Karpas-422 (cell line): ENCODE measurements around the gene GRIP1. TPM values are rescaled to one million over a fixed set of nuclear protein-coding genes. Genes with fewer than 3 reads are reported as not detected.

Experiments
- DNase-seq: peaks from one replicate; pipeline ENCODE4 v3.0.0-alpha.2; 2015
- H2AFZ ChIP-seq: fragments of 200-600 bp; sonication (generic); 2 replicates; pipeline ENCODE4 v1.6.1; 2014; ENCODE audit warnings: antibody characterized with exemption, low read length, mixed read lengths
- H3K27ac ChIP-seq: fragments of 200-600 bp; sonication (generic); 2 replicates; pipeline ENCODE4 v1.5.1; 2014; ENCODE audit warnings: mild to moderate bottlenecking, low read length, moderate library complexity
- H3K27me3 ChIP-seq: fragments of 200-600 bp; sonication (generic); 2 replicates; pipeline ENCODE4 v1.6.1; 2014; ENCODE audit warnings: low read length, mixed read lengths
- H3K36me3 ChIP-seq: fragments of 200-600 bp; sonication (generic); 2 replicates; pipeline ENCODE4 v1.6.1; 2014; ENCODE audit warnings: low read length, mixed read lengths; ENCODE audit not compliant: insufficient read depth
- H3K4me1 ChIP-seq: fragments of 200-600 bp; sonication (generic); 2 replicates; pipeline ENCODE4 v1.6.1; 2014; ENCODE audit warnings: mild to moderate bottlenecking, low read length, mixed read lengths
- H3K4me2 ChIP-seq: fragments of 200-600 bp; sonication (generic); 2 replicates; pipeline ENCODE4 v1.6.1; 2014; ENCODE audit warnings: low read length, low read depth, mild to moderate bottlenecking; ENCODE audit not compliant: poor library complexity, severe bottlenecking
- H3K4me3 ChIP-seq: fragments of 200-600 bp; sonication (generic); 2 replicates; pipeline ENCODE4 v1.5.1; 2014; ENCODE audit warnings: mild to moderate bottlenecking, antibody characterized with exemption, low read length, mixed read lengths
- H3K79me2 ChIP-seq: fragments of 200-600 bp; sonication (generic); 2 replicates; pipeline ENCODE4 v1.6.1; 2014; ENCODE audit warnings: mild to moderate bottlenecking, low read length, mixed read lengths
- H3K9ac ChIP-seq: fragments of 200-600 bp; sonication (generic); 2 replicates; pipeline ENCODE4 v1.6.0; 2014; ENCODE audit warnings: low read length
- H3K9me2 ChIP-seq: fragments of 200-600 bp; sonication (generic), shearing (Covaris generic); replicated peaks from 2 replicates; pipeline ENCODE4 v1.6.0; 2014; ENCODE audit warnings: mild to moderate bottlenecking, low read length, moderate library complexity; ENCODE audit not compliant: insufficient read depth
- H3K9me3 ChIP-seq: fragments of 300-700, 200-600 bp; sonication (generic); 2 replicates; pipeline ENCODE4 v1.6.1; 2014; ENCODE audit warnings: low read length, mixed read lengths
- H4K20me1 ChIP-seq: fragments of 200-600 bp; sonication (generic); 2 replicates; pipeline ENCODE4 v1.6.1; 2014; ENCODE audit warnings: mild to moderate bottlenecking, antibody characterized with exemption, low read length, low read depth; ENCODE audit not compliant: insufficient read depth
- total RNA-seq: library from RNA; depleted of rRNA; stranded (reverse); fragments of >200 nt; shearing (Covaris generic); gene quantifications from 2 replicates; pipeline ENCODE4 v1.2.3, GENCODE V29; 2014; ENCODE audit warnings: low replicate concordance

Gene GRIP1
- total RNA-seq, 1 experiment from 2014 or later: 4.5 TPM

DNA sequence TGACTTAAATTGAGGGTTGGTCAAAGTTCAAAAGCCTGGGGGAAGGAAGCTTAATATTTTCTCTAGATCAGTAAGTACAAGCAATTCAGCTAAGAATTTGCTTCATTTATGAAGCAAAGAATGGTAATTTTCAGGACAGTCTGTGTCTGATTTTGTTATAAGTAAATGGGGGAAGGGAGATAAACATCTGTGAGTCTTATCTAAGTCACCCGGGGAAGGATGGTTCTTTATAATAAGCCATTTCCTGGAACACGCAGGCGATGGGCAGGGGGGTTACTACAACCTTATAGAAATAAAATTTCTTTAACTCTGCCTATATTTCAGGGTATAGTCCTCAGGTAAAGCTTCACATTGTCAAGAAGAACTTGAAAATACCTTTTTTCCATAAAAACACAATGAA, 333.7 kb downstream of the GRIP1 start:
- peaks cover 2% of the 10 kb centered on the region for H3K4me1 ChIP-seq
- DNase-seq: no peak
- H3K79me2 ChIP-seq: no peaks in the 10 kb centered on the region
- no peak overlapping the region for H3K27ac ChIP-seq
- peaks cover under 1% of the 10 kb centered on the region; the same call in 1 of the 2 replicates for H3K36me3 ChIP-seq
- H3K27me3 ChIP-seq: no peaks in the 10 kb centered on the region
- H3K4me2 ChIP-seq: no peak overlapping the region
- no peaks in the 10 kb centered on the region for H3K9me2 ChIP-seq
- H4K20me1 ChIP-seq: no peaks in the 10 kb centered on the region
- H3K4me3 ChIP-seq: no peak overlapping the region
- no peak overlapping the region for H3K9ac ChIP-seq
- no peak overlapping the region for H2AFZ ChIP-seq
- no peaks in the 10 kb centered on the region for H3K9me3 ChIP-seq

GRCh38 chr12:66341126-66341525, 337.8 kb downstream of the GRIP1 start:
- Histone ChIP-seq H3K79me2 (no peaks in the 10 kb centered on the region), H3K36me3 (peaks cover 2% of the 10 kb centered on the region; the same call in 1 of the 2 replicates), H3K9me2 (no peaks in the 10 kb centered on the region), H3K9ac (no peak overlapping the region), H3K9me3 (no peaks in the 10 kb centered on the region), H4K20me1 (no peaks in the 10 kb centered on the region), H3K4me2 (no peak overlapping the region), H3K27ac (no peak overlapping the region), H3K4me1 (peaks cover 5% of the 10 kb centered on the region), H3K27me3 (no peaks in the 10 kb centered on the region), H3K4me3 (no peak overlapping the region), H2AFZ (no peak overlapping the region)
- DNase-seq: no peak

DNA sequence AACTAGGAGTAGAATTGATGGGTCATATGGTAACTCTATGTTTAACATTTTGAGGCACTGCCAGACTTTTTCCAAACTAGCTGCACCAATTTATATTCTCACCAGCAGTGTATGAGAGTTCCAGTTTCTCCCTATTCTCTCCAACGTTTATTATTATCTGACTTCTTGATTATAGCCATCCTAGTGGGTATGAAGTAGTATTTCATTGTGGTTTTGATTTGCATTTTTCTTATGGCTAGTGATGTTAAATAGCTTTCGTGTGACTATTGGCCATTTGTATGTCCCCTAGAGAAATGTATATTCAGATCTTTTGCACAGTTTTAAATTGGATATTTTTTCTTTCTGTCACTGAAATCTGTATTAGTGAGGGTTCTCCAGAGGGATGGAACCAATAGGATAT, 338.7 kb downstream of the GRIP1 start:
- DNase-seq: no peak
- Histone ChIP-seq H3K27me3 (no peaks in the 10 kb centered on the region), H3K4me2 (no peak overlapping the region), H2AFZ (no peak overlapping the region), H3K4me1 (peaks cover 5% of the 10 kb centered on the region), H4K20me1 (no peaks in the 10 kb centered on the region), H3K9me2 (no peaks in the 10 kb centered on the region), H3K9ac (no peak overlapping the region), H3K4me3 (no peak overlapping the region), H3K9me3 (no peaks in the 10 kb centered on the region), H3K36me3 (peaks cover 2% of the 10 kb centered on the region; the same call in 1 of the 2 replicates), H3K27ac (no peak overlapping the region), H3K79me2 (no peaks in the 10 kb centered on the region)

GRCh38 chr12:66337381-66338010, 341.4 kb downstream of the GRIP1 start:
- no peak overlapping the region for H3K9ac ChIP-seq
- H3K4me2 ChIP-seq: no peak overlapping the region
- no peaks in the 10 kb centered on the region for H3K9me2 ChIP-seq
- H2AFZ ChIP-seq: no peak overlapping the region
- DNase-seq: no peak
- H3K9me3 ChIP-seq: no peaks in the 10 kb centered on the region
- peaks cover 2% of the 10 kb centered on the region; the same call in 1 of the 2 replicates for H3K36me3 ChIP-seq
- H3K4me1 ChIP-seq: peaks cover 5% of the 10 kb centered on the region
- H3K4me3 ChIP-seq: no peak overlapping the region
- no peak overlapping the region for H3K27ac ChIP-seq
- no peaks in the 10 kb centered on the region for H4K20me1 ChIP-seq
- no peaks in the 10 kb centered on the region for H3K27me3 ChIP-seq
- no peaks in the 10 kb centered on the region for H3K79me2 ChIP-seq

- no peak overlapping the region for H3K4me2 ChIP-seq
- peaks cover 5% of the 10 kb centered on the region for H3K4me1 ChIP-seq
- DNase-seq: no peak
- peaks cover 2% of the 10 kb centered on the region; the same call in 1 of the 2 replicates for H3K36me3 ChIP-seq
- no peaks in the 10 kb centered on the region for H3K79me2 ChIP-seq
- no peak overlapping the region for H3K4me3 ChIP-seq
- H2AFZ ChIP-seq: no peak overlapping the region
- no peak overlapping the region for H3K9ac ChIP-seq
- no peaks in the 10 kb centered on the region for H3K9me2 ChIP-seq
- H3K27ac ChIP-seq: no peak overlapping the region
- H3K9me3 ChIP-seq: no peaks in the 10 kb centered on the region
- H3K27me3 ChIP-seq: no peaks in the 10 kb centered on the region
- H4K20me1 ChIP-seq: no peaks in the 10 kb centered on the region
These were observed 343.1 kb downstream of the GRIP1 start for GRCh38 chr12:66335746-66336145.

DNA sequence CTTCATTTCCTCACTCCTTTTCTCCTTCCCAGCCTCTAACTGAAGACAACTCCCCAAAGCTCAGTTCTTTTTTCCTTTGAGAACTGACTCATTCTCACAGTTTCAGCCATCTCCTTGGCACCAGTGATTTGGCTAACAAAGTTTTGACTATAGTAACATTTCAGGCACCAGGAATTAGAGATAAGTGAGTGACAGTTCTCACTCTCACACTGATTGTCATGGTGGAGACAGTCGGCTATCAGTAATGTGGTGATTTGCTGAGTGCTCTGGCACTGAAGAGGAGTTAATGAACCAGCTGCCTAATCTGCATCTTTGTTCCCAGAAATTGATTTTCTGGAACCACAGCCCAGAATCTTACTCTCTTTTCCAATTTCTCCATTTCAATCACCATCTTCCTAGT, 347.1 kb downstream of the GRIP1 start:
- H3K79me2 ChIP-seq: no peaks in the 10 kb centered on the region
- no peak overlapping the region for H3K4me2 ChIP-seq
- no peaks in the 10 kb centered on the region for H3K36me3 ChIP-seq

GRCh38 chr12:66331016-66331415, 347.9 kb downstream of the GRIP1 start:
- Histone ChIP-seq H3K27ac (no peak overlapping the region), H2AFZ (no peak overlapping the region), H3K4me2 (no peak overlapping the region), H3K36me3 (no peaks in the 10 kb centered on the region), H3K27me3 (no peaks in the 10 kb centered on the region), H3K9me3 (no peaks in the 10 kb centered on the region), H3K4me3 (no peak overlapping the region), H3K9me2 (no peaks in the 10 kb centered on the region), H3K4me1 (no peaks in the 10 kb centered on the region), H3K79me2 (no peaks in the 10 kb centered on the region), H4K20me1 (no peaks in the 10 kb centered on the region), H3K9ac (no peak overlapping the region)
- DNase-seq: no peak

More for the DNA sequence above, 347.1 kb downstream of the GRIP1 start:
- Histone ChIP-seq H4K20me1 (no peaks in the 10 kb centered on the region), H3K9ac (no peak overlapping the region), H3K4me3 (no peak overlapping the region), H3K9me3 (no peaks in the 10 kb centered on the region), H2AFZ (no peak overlapping the region), H3K4me1 (no peaks in the 10 kb centered on the region), H3K27ac (no peak overlapping the region), H3K9me2 (no peaks in the 10 kb centered on the region), H3K27me3 (no peaks in the 10 kb centered on the region)
- no peak for DNase-seq

GRCh38 chr12:66329941-66330340, 348.9 kb downstream of the GRIP1 start:
- H3K79me2 ChIP-seq: no peaks in the 10 kb centered on the region
- H3K9me3 ChIP-seq: no peaks in the 10 kb centered on the region
- H3K36me3 ChIP-seq: no peaks in the 10 kb centered on the region
- no peak overlapping the region for H3K4me2 ChIP-seq
- no peaks in the 10 kb centered on the region for H4K20me1 ChIP-seq
- H3K9me2 ChIP-seq: no peaks in the 10 kb centered on the region
- H3K4me1 ChIP-seq: no peaks in the 10 kb centered on the region
- H3K9ac ChIP-seq: no peak overlapping the region
- H3K27me3 ChIP-seq: no peaks in the 10 kb centered on the region
- H3K4me3 ChIP-seq: no peak overlapping the region
- no peak for DNase-seq
- no peak overlapping the region for H2AFZ ChIP-seq
- H3K27ac ChIP-seq: no peak overlapping the region
